ENCODE measurements around the gene ABHD17C. TPM values are rescaled to one million over a fixed set of nuclear protein-coding genes. Genes with fewer than 3 reads are reported as not detected.
"Not testable (repeated sequence)": the region's sequence is repeated elsewhere in the genome, so short reads cannot be mapped to it uniquely, and the experiment has no call there.

ABHD17C gene
- total RNA-seq, 2 donors from 2014 or later, result 20.9 to 21.5 TPM

DNA sequence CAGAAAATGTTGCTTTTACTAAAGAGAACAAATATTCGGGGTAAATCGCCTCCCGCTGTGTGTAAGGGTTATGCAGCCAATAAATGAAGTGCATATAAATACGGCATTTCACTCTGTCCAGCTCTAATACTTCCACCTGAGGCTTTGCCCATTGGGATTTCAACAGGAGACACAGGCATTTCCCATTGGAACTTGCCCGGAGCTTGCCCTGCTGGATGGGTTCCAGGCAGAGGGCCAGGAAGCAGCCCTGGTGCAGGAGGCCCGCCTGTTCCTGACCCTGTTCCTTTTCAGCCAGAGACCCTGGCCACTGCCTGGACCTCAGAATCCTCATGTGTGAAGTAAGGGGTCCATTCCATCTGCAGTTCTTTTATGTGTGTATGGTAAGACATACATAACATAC, 66.6 kb downstream of the ABHD17C start:
- DNase-seq, result no peak
- Mint-ChIP-seq H3K27ac (no peak overlapping the region), H3K4me3 (no peak overlapping the region), H3K36me3 (ENCODE audit: low read depth) (no peaks in the 10 kb centered on the region), H3K27me3 (ENCODE audit: insufficient read depth) (no peaks in the 10 kb centered on the region), H3K9me3 (no peaks in the 10 kb centered on the region), H3K4me1 (no peaks in the 10 kb centered on the region)
- H3K9me3 ChIP-seq (ENCODE audit: control insufficient read depth, low read length), result no peaks in the 10 kb centered on the region
- no peak overlapping the region for H3K9ac ChIP-seq (ENCODE audit: extremely low read depth, low read length, poor library complexity, severe bottlenecking)
- H3K4me1 ChIP-seq (ENCODE audit: control insufficient read depth, insufficient read depth, low read length), result no peaks in the 10 kb centered on the region
- WGBS, 2 experiments (ENCODE audit: insufficient coverage in 1 of 2, insufficient read length in 1 of 2), result 97 to 98% methylated on average over 4 to 6 of the region's 6 CpGs
- TF ChIP-seq, protein P1, sequence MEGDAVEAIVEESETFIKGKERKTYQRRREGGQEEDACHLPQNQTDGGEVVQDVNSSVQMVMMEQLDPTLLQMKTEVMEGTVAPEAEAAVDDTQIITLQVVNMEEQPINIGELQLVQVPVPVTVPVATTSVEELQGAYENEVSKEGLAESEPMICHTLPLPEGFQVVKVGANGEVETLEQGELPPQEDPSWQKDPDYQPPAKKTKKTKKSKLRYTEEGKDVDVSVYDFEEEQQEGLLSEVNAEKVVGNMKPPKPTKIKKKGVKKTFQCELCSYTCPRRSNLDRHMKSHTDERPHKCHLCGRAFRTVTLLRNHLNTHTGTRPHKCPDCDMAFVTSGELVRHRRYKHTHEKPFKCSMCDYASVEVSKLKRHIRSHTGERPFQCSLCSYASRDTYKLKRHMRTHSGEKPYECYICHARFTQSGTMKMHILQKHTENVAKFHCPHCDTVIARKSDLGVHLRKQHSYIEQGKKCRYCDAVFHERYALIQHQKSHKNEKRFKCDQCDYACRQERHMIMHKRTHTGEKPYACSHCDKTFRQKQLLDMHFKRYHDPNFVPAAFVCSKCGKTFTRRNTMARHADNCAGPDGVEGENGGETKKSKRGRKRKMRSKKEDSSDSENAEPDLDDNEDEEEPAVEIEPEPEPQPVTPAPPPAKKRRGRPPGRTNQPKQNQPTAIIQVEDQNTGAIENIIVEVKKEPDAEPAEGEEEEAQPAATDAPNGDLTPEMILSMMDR (conservative IDR thresholded peaks at IDR 0.05), result no peak
- no peaks in the 10 kb centered on the region for H3K27me3 ChIP-seq (ENCODE audit: control insufficient read depth, insufficient read depth, low read length, poor library complexity, severe bottlenecking)
- H3K36me3 ChIP-seq (ENCODE audit: control insufficient read depth, insufficient read depth, low read length), result no peaks in the 10 kb centered on the region
- no peak overlapping the region for H3K4me3 ChIP-seq (ENCODE audit: low read length)
- H3K27ac ChIP-seq (ENCODE audit: low read depth, low read length), result no peak overlapping the region

DNA sequence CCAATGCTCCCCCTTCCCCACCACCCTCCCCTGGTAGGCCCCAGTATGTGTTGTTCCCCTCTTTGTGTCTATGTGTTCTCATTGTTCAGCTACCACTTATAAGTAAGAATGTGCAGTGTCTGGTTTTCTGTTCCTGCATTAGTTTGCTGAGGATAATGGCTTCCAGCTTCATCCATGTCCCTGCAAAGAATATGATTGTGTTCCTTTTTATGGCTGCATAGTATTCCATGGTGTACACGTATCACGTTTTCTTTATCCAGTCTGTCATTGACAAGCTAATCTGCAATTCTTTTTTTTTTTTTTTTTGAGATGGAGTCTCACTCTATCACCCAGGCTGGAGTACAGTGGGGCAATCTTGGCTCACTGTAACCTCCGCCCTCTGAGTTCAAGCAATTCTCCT, 68.1 kb downstream of the ABHD17C start:
- H3K36me3 ChIP-seq (ENCODE audit: control insufficient read depth, insufficient read depth, low read length); H3K9me3 ChIP-seq (ENCODE audit: control insufficient read depth, low read length); H3K27ac ChIP-seq (ENCODE audit: low read depth, low read length); H3K9ac ChIP-seq (ENCODE audit: extremely low read depth, low read length, poor library complexity, severe bottlenecking); H3K27me3 Mint-ChIP-seq (ENCODE audit: insufficient read depth); H3K27ac Mint-ChIP-seq; H3K4me3 ChIP-seq (ENCODE audit: low read length); H3K4me3 Mint-ChIP-seq; H3K4me1 ChIP-seq (ENCODE audit: control insufficient read depth, insufficient read depth, low read length); DNase-seq; H3K4me1 Mint-ChIP-seq; H3K36me3 Mint-ChIP-seq (ENCODE audit: low read depth); H3K9me3 Mint-ChIP-seq; H3K27me3 ChIP-seq (ENCODE audit: control insufficient read depth, insufficient read depth, low read length, poor library complexity, severe bottlenecking): not testable (repeated sequence)
- WGBS, 2 experiments (ENCODE audit: insufficient coverage in 1 of 2, insufficient read length in 1 of 2), result 95% methylated on average over 3 of the region's 3 CpGs; no CpG with 5 or more reads in 1 of the 2 experiments

DNA sequence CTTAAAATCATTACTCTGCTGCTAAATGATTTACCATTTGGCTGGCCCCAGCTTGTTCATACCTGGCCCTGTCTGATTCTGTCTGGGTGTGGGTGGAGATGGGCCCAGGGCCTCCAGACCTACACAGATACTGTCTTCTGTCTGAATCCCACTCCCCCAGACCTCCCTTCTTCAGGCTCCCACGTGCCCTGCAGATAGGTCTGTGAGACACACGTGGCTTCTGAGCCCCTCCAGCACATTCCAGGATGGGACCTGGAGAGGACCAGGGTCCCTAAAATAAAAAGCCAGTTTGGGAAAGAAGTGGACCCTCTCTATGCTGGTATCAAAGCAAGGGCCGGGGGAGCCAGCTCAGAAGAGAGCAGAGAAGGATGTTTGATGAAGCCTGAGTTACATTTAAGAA, 69.4 kb downstream of the ABHD17C start:
- no peak for DNase-seq
- H3K9me3 Mint-ChIP-seq, result no peaks in the 10 kb centered on the region
- Histone ChIP-seq H3K27me3 (ENCODE audit: control insufficient read depth, insufficient read depth, low read length, poor library complexity, severe bottlenecking) (no peaks in the 10 kb centered on the region), H3K36me3 (ENCODE audit: control insufficient read depth, insufficient read depth, low read length) (no peaks in the 10 kb centered on the region), H3K4me3 (ENCODE audit: low read length) (no peak overlapping the region), H3K9ac (ENCODE audit: extremely low read depth, low read length, poor library complexity, severe bottlenecking) (no peak overlapping the region), H3K27ac (ENCODE audit: low read depth, low read length) (no peak overlapping the region), H3K9me3 (ENCODE audit: control insufficient read depth, low read length) (no peaks in the 10 kb centered on the region), H3K4me1 (ENCODE audit: control insufficient read depth, insufficient read depth, low read length) (no peaks in the 10 kb centered on the region)
- no peak overlapping the region for H3K27ac Mint-ChIP-seq
- H3K4me1 Mint-ChIP-seq, result peaks cover under 1% of the 10 kb centered on the region
- H3K27me3 Mint-ChIP-seq (ENCODE audit: insufficient read depth), result no peaks in the 10 kb centered on the region
- TF ChIP-seq, protein P1 (conservative IDR thresholded peaks at IDR 0.05), result no peak
- H3K4me3 Mint-ChIP-seq, result no peak overlapping the region
- 80 to 86% methylated on average over 1 to 3 of the region's 3 CpGs for WGBS, 2 experiments (ENCODE audit: insufficient coverage in 1 of 2, insufficient read length in 1 of 2)
- H3K36me3 Mint-ChIP-seq (ENCODE audit: low read depth), result no peaks in the 10 kb centered on the region

DNA sequence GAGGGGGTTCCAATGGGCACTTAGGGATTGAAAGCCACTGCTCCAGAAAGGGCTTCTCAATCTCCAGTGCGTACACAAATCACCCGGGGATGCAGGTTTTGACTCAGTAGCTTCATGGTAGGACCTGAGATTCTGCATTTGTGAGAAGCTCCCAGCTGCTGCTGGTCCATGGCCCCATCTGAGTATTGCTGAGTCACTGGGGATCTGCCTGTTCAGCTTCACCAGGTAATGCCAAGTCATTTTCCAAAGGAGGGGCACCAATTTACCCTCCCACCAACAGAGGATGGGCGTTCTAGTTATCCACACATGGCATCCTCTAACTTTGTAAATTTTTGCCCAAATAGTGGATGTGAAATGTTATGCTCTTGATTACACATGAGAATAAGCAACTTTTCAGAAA, 71.2 kb downstream of the ABHD17C start:
- no peak overlapping the region for H3K27ac Mint-ChIP-seq
- H3K27ac ChIP-seq (ENCODE audit: low read depth, low read length), result no peak overlapping the region

More for the DNA sequence above, 71.2 kb downstream of the ABHD17C start:
- Histone ChIP-seq H3K36me3 (ENCODE audit: control insufficient read depth, insufficient read depth, low read length) (no peaks in the 10 kb centered on the region), H3K4me1 (ENCODE audit: control insufficient read depth, insufficient read depth, low read length) (no peaks in the 10 kb centered on the region), H3K4me3 (ENCODE audit: low read length) (no peak overlapping the region), H3K9ac (ENCODE audit: extremely low read depth, low read length, poor library complexity, severe bottlenecking) (no peak overlapping the region), H3K27me3 (ENCODE audit: control insufficient read depth, insufficient read depth, low read length, poor library complexity, severe bottlenecking) (no peaks in the 10 kb centered on the region), H3K9me3 (ENCODE audit: control insufficient read depth, low read length) (no peaks in the 10 kb centered on the region)
- WGBS, 2 experiments (ENCODE audit: insufficient coverage in 1 of 2, insufficient read length in 1 of 2), result 91 to 100% methylated on average over 2 to 3 of the region's 3 CpGs
- no peaks in the 10 kb centered on the region for H3K27me3 Mint-ChIP-seq (ENCODE audit: insufficient read depth)
- peaks cover 2% of the 10 kb centered on the region for H3K4me1 Mint-ChIP-seq
- no peak overlapping the region for H3K4me3 Mint-ChIP-seq
- no peaks in the 10 kb centered on the region for H3K9me3 Mint-ChIP-seq
- H3K36me3 Mint-ChIP-seq (ENCODE audit: low read depth), result no peaks in the 10 kb centered on the region
- DNase-seq, result no peak
- TF ChIP-seq, protein P1 (conservative IDR thresholded peaks at IDR 0.05), result no peak
